ENCODE results near the gene BCAS4.

BCAS4 gene

DNA sequence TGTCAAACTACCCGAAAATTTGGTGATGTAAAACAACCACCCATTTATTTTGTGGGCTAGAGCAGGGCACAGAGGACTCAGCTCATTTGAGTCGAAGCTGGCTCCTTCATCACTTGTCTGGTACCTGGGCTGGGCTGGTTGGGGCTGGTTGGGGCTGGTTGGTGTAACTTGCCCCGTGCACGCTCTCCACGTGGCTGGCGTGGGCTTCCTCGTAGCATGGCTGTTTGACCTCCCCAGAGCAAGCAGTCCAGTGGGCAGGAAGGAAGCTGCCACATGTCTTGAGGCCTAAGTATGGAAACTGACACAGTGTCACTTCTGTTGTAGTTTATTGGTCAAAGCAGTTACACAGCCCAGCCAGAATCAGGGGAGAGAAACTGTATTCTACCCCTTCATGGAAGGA is 27.1 kb downstream of the BCAS4 start:
- TF ChIP-seq EZH2 (IDR thresholded peaks at IDR 0.05; ENCODE audit: borderline replicate concordance, low read length) = no peak
- TF ChIP-seq, protein P1, sequence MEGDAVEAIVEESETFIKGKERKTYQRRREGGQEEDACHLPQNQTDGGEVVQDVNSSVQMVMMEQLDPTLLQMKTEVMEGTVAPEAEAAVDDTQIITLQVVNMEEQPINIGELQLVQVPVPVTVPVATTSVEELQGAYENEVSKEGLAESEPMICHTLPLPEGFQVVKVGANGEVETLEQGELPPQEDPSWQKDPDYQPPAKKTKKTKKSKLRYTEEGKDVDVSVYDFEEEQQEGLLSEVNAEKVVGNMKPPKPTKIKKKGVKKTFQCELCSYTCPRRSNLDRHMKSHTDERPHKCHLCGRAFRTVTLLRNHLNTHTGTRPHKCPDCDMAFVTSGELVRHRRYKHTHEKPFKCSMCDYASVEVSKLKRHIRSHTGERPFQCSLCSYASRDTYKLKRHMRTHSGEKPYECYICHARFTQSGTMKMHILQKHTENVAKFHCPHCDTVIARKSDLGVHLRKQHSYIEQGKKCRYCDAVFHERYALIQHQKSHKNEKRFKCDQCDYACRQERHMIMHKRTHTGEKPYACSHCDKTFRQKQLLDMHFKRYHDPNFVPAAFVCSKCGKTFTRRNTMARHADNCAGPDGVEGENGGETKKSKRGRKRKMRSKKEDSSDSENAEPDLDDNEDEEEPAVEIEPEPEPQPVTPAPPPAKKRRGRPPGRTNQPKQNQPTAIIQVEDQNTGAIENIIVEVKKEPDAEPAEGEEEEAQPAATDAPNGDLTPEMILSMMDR (IDR thresholded peaks at IDR 0.05; ENCODE audit: low read length) = no peak
- Histone ChIP-seq H3K9ac (ENCODE audit: low read length) (peak overlapping the region; percentile 55), H3F3A (ENCODE audit: insufficient read depth, low read length) (no peaks in the 10 kb centered on the region), H4K20me1 (ENCODE audit: insufficient read depth, low read length) (no peaks in the 10 kb centered on the region), H3K27ac (ENCODE audit: low read depth, low read length, poor library complexity, severe bottlenecking) (peak overlapping the region; percentile 95), H3K36me3 (ENCODE audit: insufficient read depth, low read length) (peaks cover 19% of the 10 kb centered on the region; the same call in 1 of the 2 replicates), H3K27me3 (ENCODE audit: insufficient read depth, low read length) (no peaks in the 10 kb centered on the region), H3K79me2 (ENCODE audit: insufficient read depth, low read length) (no peaks in the 10 kb centered on the region), H3K9me3 (ENCODE audit: low read length) (no peaks in the 10 kb centered on the region), H3K4me1 (ENCODE audit: insufficient read depth, low read length, severe bottlenecking) (peaks cover 63% of the 10 kb centered on the region), H3K4me3 (ENCODE audit: low read depth, low read length, poor library complexity, severe bottlenecking) (peak overlapping the region; percentile 20), H2AFZ (ENCODE audit: low read length) (no peak overlapping the region), H3K9me2 (ENCODE audit: low read depth, low read length) (no peaks in the 10 kb centered on the region), H3K4me2 (ENCODE audit: low read length) (peak overlapping the region; percentile 45; the same call in 1 of the 2 replicates)

DNA sequence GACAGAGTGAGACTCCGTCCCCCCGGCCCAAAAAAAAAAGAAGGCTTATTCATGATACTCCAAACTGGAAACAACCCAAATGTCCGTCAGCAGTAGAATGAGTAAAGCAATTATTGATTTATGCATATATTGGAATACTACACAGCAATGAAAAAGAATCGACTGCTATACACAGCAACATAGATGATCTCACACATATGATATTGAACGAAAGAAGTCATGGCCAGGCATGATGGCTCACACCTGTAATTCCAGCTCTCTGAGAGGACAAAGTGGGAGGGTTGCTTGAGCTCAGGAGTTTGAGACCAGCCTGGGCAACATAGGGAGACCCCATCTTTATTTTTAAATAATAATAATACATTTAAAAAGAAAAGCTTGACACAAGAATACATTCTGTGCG is 28.5 kb downstream of the BCAS4 start:
- TF ChIP-seq, protein P1 (IDR thresholded peaks at IDR 0.05; ENCODE audit: low read length) = no peak
- no peak for TF ChIP-seq EZH2 (IDR thresholded peaks at IDR 0.05; ENCODE audit: borderline replicate concordance, low read length)
- H3K27me3 ChIP-seq (ENCODE audit: insufficient read depth, low read length) = no peaks in the 10 kb centered on the region
- H3K9me3 ChIP-seq (ENCODE audit: low read length) = no peaks in the 10 kb centered on the region
- no peaks in the 10 kb centered on the region for H3K9me2 ChIP-seq (ENCODE audit: low read depth, low read length)
- H3K79me2 ChIP-seq (ENCODE audit: insufficient read depth, low read length) = no peaks in the 10 kb centered on the region
- no peak overlapping the region for H2AFZ ChIP-seq (ENCODE audit: low read length)
- no peak overlapping the region for H3K9ac ChIP-seq (ENCODE audit: low read length)
- H3K4me1 ChIP-seq (ENCODE audit: insufficient read depth, low read length, severe bottlenecking) = peaks cover 50% of the 10 kb centered on the region
- no peak overlapping the region for H3K4me3 ChIP-seq (ENCODE audit: low read depth, low read length, poor library complexity, severe bottlenecking)
- H4K20me1 ChIP-seq (ENCODE audit: insufficient read depth, low read length) = no peaks in the 10 kb centered on the region
- peaks cover 28% of the 10 kb centered on the region; the same call in 1 of the 2 replicates for H3K36me3 ChIP-seq (ENCODE audit: insufficient read depth, low read length)
- H3K4me2 ChIP-seq (ENCODE audit: low read length) = no peak overlapping the region
- no peak overlapping the region for H3K27ac ChIP-seq (ENCODE audit: low read depth, low read length, poor library complexity, severe bottlenecking)
- no peaks in the 10 kb centered on the region for H3F3A ChIP-seq (ENCODE audit: insufficient read depth, low read length)

DNA sequence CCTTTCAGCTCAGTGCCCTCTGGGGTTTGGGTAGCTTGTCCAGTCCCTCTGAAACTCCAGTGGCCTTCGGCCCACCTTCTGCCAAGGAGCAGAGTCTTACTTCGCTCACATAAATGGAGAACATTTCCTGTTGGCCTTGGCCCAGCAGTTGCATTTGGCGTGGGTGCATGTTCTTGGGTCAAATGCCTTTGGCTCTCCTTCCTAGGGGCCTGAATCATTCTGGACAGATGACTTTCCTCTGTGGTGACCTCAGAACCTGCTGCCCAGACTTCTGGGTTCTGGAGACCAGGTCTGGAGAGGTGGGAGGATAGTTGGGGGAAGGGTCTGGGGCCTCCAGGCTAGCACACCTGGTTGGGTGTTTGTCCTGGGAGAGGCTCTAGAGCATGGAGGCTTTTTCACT is 29.3 kb downstream of the BCAS4 start:
- H3K79me2 ChIP-seq (ENCODE audit: insufficient read depth, low read length) = no peaks in the 10 kb centered on the region
- no peaks in the 10 kb centered on the region for H3F3A ChIP-seq (ENCODE audit: insufficient read depth, low read length)
- no peaks in the 10 kb centered on the region for H3K9me2 ChIP-seq (ENCODE audit: low read depth, low read length)
- no peak for TF ChIP-seq EZH2 (IDR thresholded peaks at IDR 0.05; ENCODE audit: borderline replicate concordance, low read length)
- peak overlapping the region; percentile 64 for H3K27ac ChIP-seq (ENCODE audit: low read depth, low read length, poor library complexity, severe bottlenecking)
- no peaks in the 10 kb centered on the region for H4K20me1 ChIP-seq (ENCODE audit: insufficient read depth, low read length)
- H2AFZ ChIP-seq (ENCODE audit: low read length) = no peak overlapping the region
- no peak overlapping the region for H3K4me2 ChIP-seq (ENCODE audit: low read length)
- H3K4me3 ChIP-seq (ENCODE audit: low read depth, low read length, poor library complexity, severe bottlenecking) = no peak overlapping the region
- no peak overlapping the region for H3K9ac ChIP-seq (ENCODE audit: low read length)
- no peaks in the 10 kb centered on the region for H3K9me3 ChIP-seq (ENCODE audit: low read length)
- H3K27me3 ChIP-seq (ENCODE audit: insufficient read depth, low read length) = no peaks in the 10 kb centered on the region
- peaks cover 35% of the 10 kb centered on the region; the same call in 1 of the 2 replicates for H3K36me3 ChIP-seq (ENCODE audit: insufficient read depth, low read length)
- H3K4me1 ChIP-seq (ENCODE audit: insufficient read depth, low read length, severe bottlenecking) = peaks cover 42% of the 10 kb centered on the region

DNA sequence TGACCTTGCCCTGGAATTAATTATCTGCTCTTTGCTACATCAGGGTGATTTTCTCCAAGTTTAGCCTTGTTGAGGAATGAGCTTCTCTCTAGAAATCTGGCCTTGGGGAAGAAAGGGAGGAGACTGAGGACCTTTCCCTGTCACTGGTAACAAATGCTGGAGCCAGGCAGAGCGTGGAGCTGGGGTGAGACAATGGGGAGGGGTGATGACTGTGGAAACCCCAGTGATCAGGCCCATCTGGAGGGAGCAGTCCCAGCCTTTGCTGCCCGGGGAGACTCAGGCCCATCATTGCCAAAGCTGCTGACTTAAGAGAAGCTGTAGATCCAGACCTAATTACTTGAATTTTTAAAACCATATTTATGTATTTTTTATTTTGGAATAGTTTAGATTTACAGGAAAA is 31.3 kb downstream of the BCAS4 start:
- Histone ChIP-seq H3K79me2 (ENCODE audit: insufficient read depth, low read length) (no peaks in the 10 kb centered on the region), H3K4me3 (ENCODE audit: low read depth, low read length, poor library complexity, severe bottlenecking) (no peak overlapping the region), H3K9me3 (ENCODE audit: low read length) (no peaks in the 10 kb centered on the region), H3K36me3 (ENCODE audit: insufficient read depth, low read length) (peaks cover 43% of the 10 kb centered on the region), H3F3A (ENCODE audit: insufficient read depth, low read length) (no peaks in the 10 kb centered on the region), H2AFZ (ENCODE audit: low read length) (no peak overlapping the region), H3K9ac (ENCODE audit: low read length) (no peak overlapping the region), H3K9me2 (ENCODE audit: low read depth, low read length) (no peaks in the 10 kb centered on the region), H4K20me1 (ENCODE audit: insufficient read depth, low read length) (no peaks in the 10 kb centered on the region), H3K4me1 (ENCODE audit: insufficient read depth, low read length, severe bottlenecking) (peaks cover 22% of the 10 kb centered on the region), H3K27me3 (ENCODE audit: insufficient read depth, low read length) (no peaks in the 10 kb centered on the region), H3K4me2 (ENCODE audit: low read length) (no peak overlapping the region), H3K27ac (ENCODE audit: low read depth, low read length, poor library complexity, severe bottlenecking) (no peak overlapping the region)
- no peak for TF ChIP-seq EZH2 (IDR thresholded peaks at IDR 0.05; ENCODE audit: borderline replicate concordance, low read length)
- TF ChIP-seq, protein P1 (IDR thresholded peaks at IDR 0.05; ENCODE audit: low read length) = no peak
